C4-2B (cell line): ENCODE results near the gene GRPEL2.

ENCODE experiments used
- CTCF ChIP-seq: fragments of 450-650 bp; conservative IDR thresholded peaks from 2 replicates; pipeline ENCODE4 v1.5.1; 2017; ENCODE audit warnings: mild to moderate bottlenecking
- ZFX ChIP-seq: fragments of 450-650 bp; IDR thresholded peaks from 2 replicates; pipeline ENCODE4 v1.6.1; 2017

DNA sequence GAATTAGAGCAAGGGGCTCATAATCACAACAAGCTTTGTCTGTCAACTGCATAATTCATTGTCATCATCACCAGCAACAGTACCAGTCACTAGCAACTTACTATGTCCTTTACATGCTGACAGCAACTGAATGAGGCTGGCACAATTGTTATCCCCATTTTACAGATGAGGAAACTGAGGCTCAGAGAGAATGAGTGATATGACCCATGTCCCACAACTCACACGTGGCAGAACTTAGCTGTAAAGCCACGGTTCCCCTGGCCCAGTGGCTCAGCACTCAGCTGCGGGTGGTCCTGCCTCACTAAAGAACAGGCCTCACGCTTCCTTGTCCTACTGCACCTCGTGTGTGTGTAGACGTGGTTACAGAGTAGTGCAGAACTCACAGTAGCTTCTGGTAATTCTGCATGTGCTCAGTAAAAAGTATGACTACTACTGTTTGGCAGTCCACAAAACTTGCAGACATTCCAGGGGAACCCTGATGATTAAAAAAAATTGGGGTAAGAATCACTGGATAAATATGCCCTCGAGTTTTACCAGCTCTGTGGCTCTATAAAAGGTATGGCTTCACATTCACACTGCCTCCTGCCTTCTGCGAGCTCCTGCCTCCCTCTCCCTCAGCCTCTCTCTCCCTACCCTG, 43.4 kb upstream of the GRPEL2 start:
- no peak for TF ChIP-seq CTCF
- TF ChIP-seq ZFX: no peak
